ENCODE data around the gene BMP10. TPM values are rescaled to one million over a fixed set of nuclear protein-coding genes. Genes with fewer than 3 reads are reported as not detected.

The BMP10 gene
- total and polyA plus RNA-seq, 8 donors = not detected

GRCh38 chr2:68861330-68861729 is 9.9 kb downstream of the BMP10 start:
- DNase-seq (no peak), ATAC-seq (peak; percentile 38)
- no peak for TF ChIP-seq CTCF (IDR thresholded peaks at IDR 0.05)
- Histone ChIP-seq H3K27me3 (no peaks in the 10 kb centered on the region), H3K4me1 (peaks cover 0 to 39% of the 10 kb centered on the region in 2 donors), H3K4me3 (no peak overlapping the region), H3K36me3 (no peaks in the 10 kb centered on the region), H3K9me3 (no peaks in the 10 kb centered on the region), H3K27ac (peak overlapping the region in 1 of 2 donors; percentile 64)
- intact Hi-C loops (cut with DNase I) = no loop called here

- H3K27me3 ChIP-seq = no peaks in the 10 kb centered on the region
- no peaks in the 10 kb centered on the region for H3K36me3 ChIP-seq
- TF ChIP-seq CTCF (IDR thresholded peaks at IDR 0.05) = no peak
- no peaks in the 10 kb centered on the region for H3K9me3 ChIP-seq
- H3K4me1 ChIP-seq = peaks cover 0 to 39% of the 10 kb centered on the region in 2 donors
- H3K27ac ChIP-seq = no peak overlapping the region
- ATAC-seq (no peak), DNase-seq (no peak)
- no peak overlapping the region for H3K4me3 ChIP-seq
- intact Hi-C loops (cut with DNase I) = no loop called here
Observed at GRCh38 chr2:68860111-68860510, 11.1 kb downstream of the BMP10 start.

GRCh38 chr2:68857855-68858456 is 13.2 kb downstream of the BMP10 start:
- no peak for TF ChIP-seq CTCF (IDR thresholded peaks at IDR 0.05)
- H3K36me3 ChIP-seq = no peaks in the 10 kb centered on the region
- DNase-seq = peak in 1 of 4 donors; percentile 39
- H3K27ac ChIP-seq = peak overlapping the region in 1 of 2 donors; percentile 60
- no peaks in the 10 kb centered on the region for H3K9me3 ChIP-seq
- no peak overlapping the region for H3K4me3 ChIP-seq
- peak; percentile 64 for ATAC-seq
- intact Hi-C loops (cut with DNase I) = no loop called here
- no peaks in the 10 kb centered on the region for H3K27me3 ChIP-seq
- H3K4me1 ChIP-seq = peaks cover 0 to 39% of the 10 kb centered on the region in 2 donors

- H3K4me1 ChIP-seq = peaks cover 0 to 39% of the 10 kb centered on the region in 2 donors
- peak overlapping the region in 1 of 2 donors; percentile 60 for H3K27ac ChIP-seq
- H3K4me3 ChIP-seq = no peak overlapping the region
- no peaks in the 10 kb centered on the region for H3K27me3 ChIP-seq
- intact Hi-C loops (cut with DNase I) = no loop called here
- no peaks in the 10 kb centered on the region for H3K36me3 ChIP-seq
- TF ChIP-seq CTCF (IDR thresholded peaks at IDR 0.05) = no peak
- ATAC-seq (no peak), DNase-seq (no peak)
- H3K9me3 ChIP-seq = no peaks in the 10 kb centered on the region
Observed at GRCh38 chr2:68857202-68857845, 13.9 kb downstream of the BMP10 start.

GRCh38 chr2:68855550-68855949 is 15.6 kb downstream of the BMP10 start:
- Histone ChIP-seq H3K27ac (no peak overlapping the region), H3K36me3 (no peaks in the 10 kb centered on the region), H3K9me3 (no peaks in the 10 kb centered on the region), H3K27me3 (no peaks in the 10 kb centered on the region), H3K4me1 (peaks cover 0 to 28% of the 10 kb centered on the region in 2 donors), H3K4me3 (no peak overlapping the region)
- TF ChIP-seq CTCF (IDR thresholded peaks at IDR 0.05) = no peak
- intact Hi-C loops (cut with DNase I) = no loop called here
- ATAC-seq = no peak
- DNase-seq = no peak

Data from left lung (tissue), 10 donors.